Thoracic aorta (tissue), 2 donors: ENCODE measurements around the gene SFT2D2. TPM values are rescaled to one million over a fixed set of nuclear protein-coding genes. Genes with fewer than 3 reads are reported as not detected.

ENCODE experiments used
- ATAC-seq: fragments of 150-250 bp; one replicate; pipeline ENCODE4 v1.8.0; 2017; ENCODE audit warnings: low read depth; ENCODE audit not compliant: insufficient number of reproducible peaks, low FRiP score
- DNase-seq: peaks from one replicate; pipeline ENCODE4 v3.0.0-alpha.2; 2020; ENCODE audit warnings: low spot score
- H3K27ac ChIP-seq, 2 donors: fragments of 200-600 bp; sonication (generic); 1 replicate in 1 of 2; 2 replicates in 1 of 2; pipeline ENCODE4 v1.5.1; 2016; ENCODE audit warnings: mild to moderate bottlenecking in 2 of 2, moderate library complexity in 2 of 2
- H3K27me3 ChIP-seq: fragments of 200-600 bp; sonication (generic); replicated peaks from 2 replicates; pipeline ENCODE4 v1.6.0; 2016; ENCODE audit warnings: mild to moderate bottlenecking; ENCODE audit not compliant: insufficient read depth
- H3K36me3 ChIP-seq: fragments of 200-600 bp; sonication (generic); one replicate; pipeline ENCODE4 v1.5.1; 2016
- H3K4me1 ChIP-seq, 2 donors: fragments of 200-600 bp; sonication (generic); 1 replicate in 1 of 2; 2 replicates in 1 of 2; pipeline versions ENCODE4 v1.5.1 to v1.6.0; 2016; ENCODE audit warnings: low read depth in 2 of 2, mild to moderate bottlenecking in 1 of 2; ENCODE audit not compliant: control insufficient read depth in 1 of 2
- H3K4me3 ChIP-seq: fragments of 200-600 bp; sonication (generic); 2 replicates; pipeline ENCODE4 v1.5.1; 2016; ENCODE audit warnings: mild to moderate bottlenecking
- H3K9me3 ChIP-seq: fragments of 200-600 bp; sonication (generic); 2 replicates; pipeline ENCODE4 v1.5.1; 2016
- total RNA-seq, 2 donors: library from RNA; depleted of rRNA; stranded (reverse); fragments of >200 nt; gene quantifications; one replicate each; pipeline versions ENCODE4 v1.1.0 to v1.2.3, GENCODE V29; 2016
- TF ChIP-seq, protein P1 (sequence below): fragments of 200-600 bp; sonication (generic); IDR thresholded peaks from one replicate; pipeline ENCODE4 v1.5.1; 2019; ENCODE audit warnings: antibody characterized with exemption

SFT2D2 gene
- total RNA-seq, 2 donors from 2014 or later, result 65.4 to 124 TPM

- no peaks in the 10 kb centered on the region for H3K36me3 ChIP-seq
- TF ChIP-seq, protein P1, sequence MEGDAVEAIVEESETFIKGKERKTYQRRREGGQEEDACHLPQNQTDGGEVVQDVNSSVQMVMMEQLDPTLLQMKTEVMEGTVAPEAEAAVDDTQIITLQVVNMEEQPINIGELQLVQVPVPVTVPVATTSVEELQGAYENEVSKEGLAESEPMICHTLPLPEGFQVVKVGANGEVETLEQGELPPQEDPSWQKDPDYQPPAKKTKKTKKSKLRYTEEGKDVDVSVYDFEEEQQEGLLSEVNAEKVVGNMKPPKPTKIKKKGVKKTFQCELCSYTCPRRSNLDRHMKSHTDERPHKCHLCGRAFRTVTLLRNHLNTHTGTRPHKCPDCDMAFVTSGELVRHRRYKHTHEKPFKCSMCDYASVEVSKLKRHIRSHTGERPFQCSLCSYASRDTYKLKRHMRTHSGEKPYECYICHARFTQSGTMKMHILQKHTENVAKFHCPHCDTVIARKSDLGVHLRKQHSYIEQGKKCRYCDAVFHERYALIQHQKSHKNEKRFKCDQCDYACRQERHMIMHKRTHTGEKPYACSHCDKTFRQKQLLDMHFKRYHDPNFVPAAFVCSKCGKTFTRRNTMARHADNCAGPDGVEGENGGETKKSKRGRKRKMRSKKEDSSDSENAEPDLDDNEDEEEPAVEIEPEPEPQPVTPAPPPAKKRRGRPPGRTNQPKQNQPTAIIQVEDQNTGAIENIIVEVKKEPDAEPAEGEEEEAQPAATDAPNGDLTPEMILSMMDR, result no peak
Observed at GRCh38 chr1:168216171-168216570, 9.6 kb upstream of the SFT2D2 start.

DNA sequence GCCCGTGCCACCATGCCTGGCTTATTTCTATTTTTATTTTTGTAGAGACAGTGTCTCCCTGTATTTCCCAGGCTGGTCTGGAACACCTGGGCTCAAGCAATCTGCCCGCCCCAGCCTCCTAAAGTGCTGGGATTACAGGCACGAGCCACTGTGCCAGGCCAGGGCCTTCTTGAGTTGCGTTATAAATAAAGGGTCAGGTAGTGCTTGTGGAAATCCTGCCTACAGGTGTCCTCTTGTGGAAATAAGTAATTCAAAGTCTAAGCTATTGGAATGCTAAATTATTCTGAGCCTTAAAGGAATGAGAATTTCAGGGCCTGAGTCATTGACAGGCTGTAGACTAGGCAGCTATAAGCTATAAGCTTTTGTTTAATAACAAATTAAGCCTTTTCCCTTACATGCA lies 8.1 kb upstream of the SFT2D2 start:
- DNase-seq, result no peak
- Histone ChIP-seq H3K36me3 (no peaks in the 10 kb centered on the region), H3K4me1 (no peaks in the 10 kb centered on the region), H3K4me3 (no peak overlapping the region), H3K27ac (no peak overlapping the region), H3K9me3 (no peaks in the 10 kb centered on the region), H3K27me3 (no peaks in the 10 kb centered on the region)
- TF ChIP-seq, protein P1, result no peak
- no peak for ATAC-seq

More at GRCh38 chr1:168216171-168216570, 9.6 kb upstream of the SFT2D2 start:
- DNase-seq, result no peak
- H3K4me1 ChIP-seq, result no peaks in the 10 kb centered on the region
- peak; percentile 97 for ATAC-seq
- peaks cover 8% of the 10 kb centered on the region for H3K9me3 ChIP-seq
- no peaks in the 10 kb centered on the region for H3K27me3 ChIP-seq
- H3K27ac ChIP-seq, result peak overlapping the region in 1 of 2 donors; percentile 23
- H3K4me3 ChIP-seq, result no peak overlapping the region

DNA sequence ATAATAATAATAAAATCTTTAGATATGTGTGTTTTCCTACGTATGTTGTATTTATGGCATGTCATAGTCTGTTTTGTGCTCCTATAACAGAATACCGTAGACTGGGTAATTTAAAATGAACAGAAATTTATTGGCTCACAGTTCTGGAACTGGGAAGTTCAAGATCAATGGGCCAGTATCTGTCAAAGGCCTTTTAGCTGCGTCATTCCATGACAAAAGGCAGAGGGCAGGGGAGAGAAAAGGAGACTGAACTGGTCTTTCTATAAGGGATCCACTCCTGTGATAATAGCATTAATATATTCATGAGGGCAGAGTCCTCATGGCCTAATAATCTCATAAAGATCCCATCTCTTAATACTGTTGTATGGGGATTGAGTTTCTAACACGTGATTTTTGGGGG lies 7.1 kb upstream of the SFT2D2 start:
- Histone ChIP-seq H3K4me3 (no peak overlapping the region), H3K27me3 (no peaks in the 10 kb centered on the region), H3K27ac (no peak overlapping the region), H3K4me1 (no peaks in the 10 kb centered on the region), H3K9me3 (no peaks in the 10 kb centered on the region), H3K36me3 (no peaks in the 10 kb centered on the region)
- DNase-seq (no peak), ATAC-seq (no peak)
- TF ChIP-seq, protein P1, result no peak

GRCh38 chr1:168220470-168220871 lies 5.3 kb upstream of the SFT2D2 start:
- peaks cover 0 to 5% of the 10 kb centered on the region in 2 donors for H3K4me1 ChIP-seq
- no peak overlapping the region for H3K4me3 ChIP-seq
- H3K27ac ChIP-seq, result no peak overlapping the region
- no peaks in the 10 kb centered on the region for H3K36me3 ChIP-seq
- no peaks in the 10 kb centered on the region for H3K9me3 ChIP-seq
- DNase-seq (no peak), ATAC-seq (no peak)
- no peaks in the 10 kb centered on the region for H3K27me3 ChIP-seq
- TF ChIP-seq, protein P1, result no peak

DNA sequence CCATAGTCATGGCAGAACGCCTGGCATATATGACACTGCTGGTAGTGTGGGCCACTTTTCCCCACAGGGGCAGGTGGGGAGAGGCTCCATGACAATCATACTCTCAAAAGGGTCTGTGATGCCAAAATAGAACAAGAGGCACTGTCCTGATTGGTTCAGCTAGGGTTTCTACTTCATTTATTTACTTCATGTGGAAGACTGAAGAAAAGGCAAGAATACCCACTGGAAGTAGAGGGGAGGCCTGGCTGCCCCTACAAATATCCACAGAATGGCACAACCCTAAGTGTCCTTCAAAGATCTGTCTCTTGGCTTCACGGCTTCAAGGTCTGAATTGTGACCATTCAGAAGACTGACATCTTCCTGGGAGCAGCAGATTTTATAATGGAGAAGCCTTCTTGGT lies 4.5 kb upstream of the SFT2D2 start:
- peaks cover 0 to 8% of the 10 kb centered on the region in 2 donors for H3K4me1 ChIP-seq
- no peak for DNase-seq
- H3K27me3 ChIP-seq, result no peaks in the 10 kb centered on the region
- TF ChIP-seq, protein P1, result no peak
- ATAC-seq, result no peak
- no peak overlapping the region for H3K27ac ChIP-seq
- no peak overlapping the region for H3K4me3 ChIP-seq
- no peaks in the 10 kb centered on the region for H3K36me3 ChIP-seq
- H3K9me3 ChIP-seq, result no peaks in the 10 kb centered on the region
